SH-SY5Y (cell line): ENCODE data around the gene SLC1A1.

Experiments used
- GATA2 ChIP-seq: IDR thresholded peaks from 2 replicates; pipeline ENCODE4 v1.6.1; 2011; ENCODE audit warnings: mild to moderate bottlenecking, low read depth, low read length
- GATA3 ChIP-seq: IDR thresholded peaks from 2 replicates; pipeline ENCODE4 v1.6.1; 2011; ENCODE audit warnings: low read depth, mild to moderate bottlenecking, low read length, moderate library complexity

GRCh38 chr9:4566806-4567205 is 76.5 kb downstream of the SLC1A1 start:
- no peak for TF ChIP-seq GATA2
- TF ChIP-seq GATA3 = no peak
